HepG2 (cell line): Measurements from ENCODE around the gene PNPLA2. TPM values are rescaled to one million over a fixed set of nuclear protein-coding genes. Genes with fewer than 3 reads are reported as not detected.
A peak's percentile ranks its signal among the peaks of the same experiment; 100 is the strongest.

Experiments
- ATAC-seq: fragments of 200-7000 bp; cut with Tn5 transposase; 3 replicates; pipeline ENCODE4 v1.9.1; 2020; ENCODE audit warnings: mild to moderate bottlenecking, moderate library complexity
- BruUV-seq: library from RNA; stranded (reverse); fragments of 400-500 nt; replicated peaks from 2 replicates; lab custom pipeline; 2021; lab: Mats Ljungman, UMichigan
- CTCF ChIA-PET: fragments of 300-600 bp; formaldehyde crosslinking; extraction: SDS; loops from one replicate; lab custom pipeline; 2021; ENCODE audit warnings: low total read pairs, inconsistent platforms, low intra/inter-chr PET ratio; lab: Yijun Ruan, JAX
- POLR2A ChIA-PET: fragments of 350-600 bp; sonication (Branson Sonifier 250); formaldehyde crosslinking; loops from one replicate; lab custom pipeline; 2020; ENCODE audit warnings: antibody characterized with exemption, inconsistent platforms; lab: Yijun Ruan, JAX
- DNase-seq: peaks from one replicate; pipeline ENCODE4 v3.0.0-alpha.2; 2015; ENCODE audit warnings: low spot score
- FAIRE-seq: peaks from 3 replicates; lab custom pipeline; 2011; peaks lifted over from hg19 to GRCh38; lab: Jason Lieb, UNC
- H2AFZ ChIP-seq: one replicate; pipeline ENCODE4 v1.6.1; 2011; ENCODE audit warnings: low read length, inconsistent platforms
- H3K27ac ChIP-seq: fragments of 300-600 bp; 3 replicates; pipeline ENCODE4 v1.8.0; 2011; ENCODE audit warnings: mixed run types, mild to moderate bottlenecking, mixed read lengths, low read length, inconsistent platforms; ENCODE audit not compliant: insufficient read depth; ENCODE audit errors: extremely low read length
- H3K27me3 ChIP-seq, 2 experiments: fragments of 200-600 bp in 1 of 2; 2 replicates in 1 of 2; 3 replicates in 1 of 2; pipeline versions ENCODE4 v1.6.0 to v1.8.0; 2011; ENCODE audit warnings: low read length in 2 of 2, mild to moderate bottlenecking in 2 of 2, moderate library complexity in 2 of 2, inconsistent platforms in 1 of 2; ENCODE audit not compliant: insufficient read depth in 2 of 2, control insufficient read depth in 1 of 2
- H3K36me3 ChIP-seq, 2 experiments: fragments of 200-600 bp in 1 of 2; replicated peaks in 1 of 2; 2 replicates in 1 of 2; 3 replicates in 1 of 2; pipeline versions ENCODE4 v1.5.1 to v1.8.0; 2011; ENCODE audit warnings: low read length in 2 of 2, inconsistent platforms in 1 of 2; ENCODE audit not compliant: insufficient read depth in 2 of 2, control insufficient read depth in 1 of 2
- H3K4me1 ChIP-seq: 2 replicates; pipeline ENCODE4 v1.5.1; 2012; ENCODE audit warnings: low read length, inconsistent platforms; ENCODE audit not compliant: insufficient read depth
- H3K4me2 ChIP-seq: 2 replicates; pipeline ENCODE4 v1.6.0; 2011; ENCODE audit warnings: low read depth, low read length, inconsistent platforms
- H3K4me3 ChIP-seq, 3 experiments: fragments of 200-600 bp in 1 of 3; sonication (generic), shearing (Covaris generic) in 1 of 3; replicated peaks in 1 of 3; 2 replicates each; pipeline ENCODE4 v1.5.1; 2011 to 2016; ENCODE audit warnings: low read length in 3 of 3, inconsistent platforms in 2 of 3, low read depth in 2 of 3, mild to moderate bottlenecking in 2 of 3, control low read depth in 1 of 3, mixed read lengths in 1 of 3; ENCODE audit not compliant: insufficient read depth in 1 of 3
- H3K79me2 ChIP-seq: one replicate; pipeline ENCODE4 v1.6.1; 2011; ENCODE audit warnings: low read length, inconsistent platforms; ENCODE audit not compliant: insufficient read depth
- H3K9ac ChIP-seq: 2 replicates; pipeline ENCODE4 v1.6.0; 2011; ENCODE audit warnings: mild to moderate bottlenecking, low read depth, low read length, inconsistent platforms; ENCODE audit not compliant: insufficient read depth
- H3K9me3 ChIP-seq: 2 replicates; pipeline ENCODE4 v1.5.1; 2012; ENCODE audit warnings: mild to moderate bottlenecking, low read length
- H4K20me1 ChIP-seq: 2 replicates; pipeline ENCODE4 v1.6.0; 2011; ENCODE audit warnings: inconsistent platforms, mild to moderate bottlenecking, low read length, moderate library complexity; ENCODE audit not compliant: insufficient read depth
- PHF21A ChIP-seq: sonication (generic); formaldehyde crosslinking; IDR thresholded peaks from 2 replicates; pipeline ENCODE4 v1.5.0; 2020; ENCODE audit warnings: mild to moderate bottlenecking, missing genetic modification reagents
- POLR2AphosphoS5 ChIP-seq: IDR thresholded peaks from 2 replicates; pipeline ENCODE4 v1.6.1; 2012; ENCODE audit warnings: low read depth, low read length
- RBM22 ChIP-seq: fragments of 200-400 bp; formaldehyde crosslinking; optimal IDR thresholded peaks from 2 replicates; pipeline ENCODE3; 2017; ENCODE audit warnings: mild to moderate bottlenecking, low read length, moderate library complexity
- SETDB1 ChIP-seq: sonication (generic); formaldehyde crosslinking; IDR thresholded peaks from 2 replicates; pipeline ENCODE4 v1.5.1; 2020; ENCODE audit warnings: missing genetic modification reagents, mild to moderate bottlenecking, borderline replicate concordance
- SMAD1 ChIP-seq: sonication (generic); formaldehyde crosslinking; IDR thresholded peaks from 2 replicates; pipeline ENCODE4 v1.4.0; 2020; ENCODE audit warnings: missing genetic modification reagents, low read depth, mild to moderate bottlenecking, borderline replicate concordance
- ZNF512 ChIP-seq: sonication (generic); formaldehyde crosslinking; IDR thresholded peaks from 2 replicates; pipeline ENCODE4 v1.4.0; 2020; ENCODE audit warnings: mild to moderate bottlenecking, missing genetic modification reagents
- WGBS: methylation state at CpG from one replicate; pipeline ENCODE4 v1.1.6; 2017; ENCODE audit warnings: low lambda C conversion rate; 5-methylcytosine and 5-hydroxymethylcytosine counted together
- in situ Hi-C: cut with HindIII; loops from 2 replicates; pipeline ENCODE4 v1.10.0; 2017; ENCODE audit warnings: low pct_unique_long_range_greater_than_20kb; ENCODE audit not compliant: extremely low pct_ligation_motif_present
- intact Hi-C: fragments of 100-400 bp; cut with micrococcal nuclease; formaldehyde crosslinking; loops from one replicate; pipeline ENCODE4 v1.10.0; 2022; ENCODE audit not compliant: unreplicated experiment
- polyA plus RNA-seq, 8 experiments: library from polyadenylated mRNA; depleted of rRNA in 3 of 8; stranded (reverse) in 7 of 8; unstranded in 1 of 8; fragments of >200 nt; fragmentation: Illumina TruSeq in 4 of 8; extraction: Trizol in 4 of 8; gene quantifications; 2 replicates each; pipeline versions ENCODE4 v1.2.1 to v1.2.3, GENCODE V29; 2011 to 2016; ENCODE audit warnings: low read depth in 4 of 8, missing spikeins in 1 of 8, mixed read lengths in 1 of 8; ENCODE audit not compliant: insufficient read depth in 1 of 8
- total RNA-seq, 5 experiments: library from RNA; depleted of rRNA; stranded (reverse); fragments of >200 nt; fragmentation: Illumina TruSeq; extraction: Trizol; gene quantifications; 2 replicates each; pipeline ENCODE4 v1.2.3, GENCODE V29; 2016; ENCODE audit warnings: low read depth in 1 of 5
- TF ChIP-seq, protein P1 (sequence below): sonication (generic); formaldehyde crosslinking; IDR thresholded peaks from 2 replicates; pipeline ENCODE4 v1.5.0; 2020; ENCODE audit warnings: missing genetic modification reagents, mild to moderate bottlenecking, borderline replicate concordance
- TF ChIP-seq, protein P2 (sequence below): sonication (generic); formaldehyde crosslinking; IDR thresholded peaks from 2 replicates; pipeline ENCODE4 v1.4.0; 2020; ENCODE audit warnings: mild to moderate bottlenecking, missing genetic modification reagents

PNPLA2 gene
- total and polyA plus RNA-seq, 2 of the 13 experiments (the other 11 are each of a cell fraction or from before 2014, with no cell fraction given): 10.5 to 43.2 TPM

- Histone ChIP-seq H4K20me1 (no peaks in the 10 kb centered on the region), H3K9me3 (no peaks in the 10 kb centered on the region), H2AFZ (no peak overlapping the region), H3K36me3 (peaks cover 2 to 6% of the 10 kb centered on the region in 2 experiments; a peak in 2 of 5 replicates), H3K27ac (no peak overlapping the region), H3K4me3 (no peak overlapping the region), H3K4me2 (no peak overlapping the region), H3K27me3 (no peaks in the 10 kb centered on the region), H3K9ac (no peak overlapping the region), H3K4me1 (0 out of 2 replicates have a peak, but pooled peaks cover 8% of the 10 kb centered on the region), H3K79me2 (no peaks in the 10 kb centered on the region)
- FAIRE-seq (no peak), ATAC-seq (no peak), DNase-seq (no peak)
- POLR2A ChIA-PET: interaction anchor here (0.6 kb wide), 1 partner anchor 24 kb away, joined by 3 read pairs; no protein-coding TSS in a partner anchor
- TF ChIP-seq ZNF512 (CRISPR knock-in tag) (no peak), POLR2AphosphoS5 (peak; percentile 7; the same call in 1 of the 2 replicates), RBM22 (peak; percentile 23)
- 98% methylated on average over 6 of the region's 8 CpGs for whole genome bisulfite sequencing
- BruUV-seq: no TSS peak
- intact Hi-C loops (no loop called here), in situ Hi-C loops (no loop called here)
- CTCF ChIA-PET: no interaction called here
Observed at GRCh38 chr11:867856-868358, 49.2 kb downstream of the PNPLA2 start.

DNA sequence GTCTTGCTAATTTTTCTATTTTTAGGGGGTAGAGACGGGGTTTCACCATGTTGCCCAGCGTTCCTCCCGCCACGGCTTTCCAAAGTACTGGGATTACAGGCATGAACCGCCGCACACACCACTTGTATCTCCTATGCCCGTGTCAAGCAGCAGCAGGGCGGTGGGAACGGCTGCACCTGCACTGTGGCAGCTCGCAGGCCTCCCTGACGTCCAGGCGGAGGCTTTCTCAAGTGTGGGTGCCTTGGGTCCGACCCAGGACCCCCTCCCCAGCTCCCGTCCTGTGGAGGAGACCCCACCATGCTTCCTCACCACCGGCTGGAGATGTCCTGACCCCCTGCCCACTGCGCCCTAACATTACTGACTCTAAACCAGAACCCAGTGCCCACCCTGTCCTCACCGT, 49.7 kb downstream of the PNPLA2 start:
- POLR2A ChIA-PET: interaction anchor here (0.6 kb wide), 1 partner anchor 25 kb away, joined by 3 read pairs; no protein-coding TSS in a partner anchor
- FAIRE-seq: no peak
- no peak overlapping the region for H3K9ac ChIP-seq
- no peaks in the 10 kb centered on the region for H4K20me1 ChIP-seq
- H3K27me3 ChIP-seq: no peaks in the 10 kb centered on the region
- BruUV-seq: no TSS peak
- no peaks in the 10 kb centered on the region for H3K79me2 ChIP-seq
- intact Hi-C loops (no loop called here), in situ Hi-C loops (no loop called here)
- H3K27ac ChIP-seq: no peak overlapping the region
- H3K4me3 ChIP-seq: no peak overlapping the region
- no peak overlapping the region for H3K4me2 ChIP-seq
- WGBS: 89% methylated on average over 9 of the region's 17 CpGs
- H2AFZ ChIP-seq: no peak overlapping the region
- DNase-seq: no peak
- H3K36me3 ChIP-seq: peaks cover 2 to 6% of the 10 kb centered on the region in 2 experiments; a peak in 2 of 5 replicates
- H3K9me3 ChIP-seq: no peaks in the 10 kb centered on the region
- 0 out of 2 replicates have a peak, but pooled peaks cover 8% of the 10 kb centered on the region for H3K4me1 ChIP-seq
- ATAC-seq: no peak
- CTCF ChIA-PET: no interaction called here
- no peak for TF ChIP-seq SMAD1
- TF ChIP-seq, protein P1, sequence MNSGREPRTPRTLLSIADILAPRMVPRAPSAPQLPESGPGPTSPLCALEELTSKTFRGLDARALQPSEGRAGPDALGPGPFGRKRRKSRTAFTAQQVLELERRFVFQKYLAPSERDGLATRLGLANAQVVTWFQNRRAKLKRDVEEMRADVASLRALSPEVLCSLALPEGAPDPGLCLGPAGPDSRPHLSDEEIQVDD (CRISPR knock-in tag): no peak
- TF ChIP-seq, protein P2, sequence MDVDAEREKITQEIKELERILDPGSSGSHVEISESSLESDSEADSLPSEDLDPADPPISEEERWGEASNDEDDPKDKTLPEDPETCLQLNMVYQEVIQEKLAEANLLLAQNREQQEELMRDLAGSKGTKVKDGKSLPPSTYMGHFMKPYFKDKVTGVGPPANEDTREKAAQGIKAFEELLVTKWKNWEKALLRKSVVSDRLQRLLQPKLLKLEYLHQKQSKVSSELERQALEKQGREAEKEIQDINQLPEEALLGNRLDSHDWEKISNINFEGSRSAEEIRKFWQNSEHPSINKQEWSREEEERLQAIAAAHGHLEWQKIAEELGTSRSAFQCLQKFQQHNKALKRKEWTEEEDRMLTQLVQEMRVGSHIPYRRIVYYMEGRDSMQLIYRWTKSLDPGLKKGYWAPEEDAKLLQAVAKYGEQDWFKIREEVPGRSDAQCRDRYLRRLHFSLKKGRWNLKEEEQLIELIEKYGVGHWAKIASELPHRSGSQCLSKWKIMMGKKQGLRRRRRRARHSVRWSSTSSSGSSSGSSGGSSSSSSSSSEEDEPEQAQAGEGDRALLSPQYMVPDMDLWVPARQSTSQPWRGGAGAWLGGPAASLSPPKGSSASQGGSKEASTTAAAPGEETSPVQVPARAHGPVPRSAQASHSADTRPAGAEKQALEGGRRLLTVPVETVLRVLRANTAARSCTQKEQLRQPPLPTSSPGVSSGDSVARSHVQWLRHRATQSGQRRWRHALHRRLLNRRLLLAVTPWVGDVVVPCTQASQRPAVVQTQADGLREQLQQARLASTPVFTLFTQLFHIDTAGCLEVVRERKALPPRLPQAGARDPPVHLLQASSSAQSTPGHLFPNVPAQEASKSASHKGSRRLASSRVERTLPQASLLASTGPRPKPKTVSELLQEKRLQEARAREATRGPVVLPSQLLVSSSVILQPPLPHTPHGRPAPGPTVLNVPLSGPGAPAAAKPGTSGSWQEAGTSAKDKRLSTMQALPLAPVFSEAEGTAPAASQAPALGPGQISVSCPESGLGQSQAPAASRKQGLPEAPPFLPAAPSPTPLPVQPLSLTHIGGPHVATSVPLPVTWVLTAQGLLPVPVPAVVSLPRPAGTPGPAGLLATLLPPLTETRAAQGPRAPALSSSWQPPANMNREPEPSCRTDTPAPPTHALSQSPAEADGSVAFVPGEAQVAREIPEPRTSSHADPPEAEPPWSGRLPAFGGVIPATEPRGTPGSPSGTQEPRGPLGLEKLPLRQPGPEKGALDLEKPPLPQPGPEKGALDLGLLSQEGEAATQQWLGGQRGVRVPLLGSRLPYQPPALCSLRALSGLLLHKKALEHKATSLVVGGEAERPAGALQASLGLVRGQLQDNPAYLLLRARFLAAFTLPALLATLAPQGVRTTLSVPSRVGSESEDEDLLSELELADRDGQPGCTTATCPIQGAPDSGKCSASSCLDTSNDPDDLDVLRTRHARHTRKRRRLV: no peak
- TF ChIP-seq PHF21A: no peak
- TF ChIP-seq SETDB1 (CRISPR knock-in tag): no peak
